GM18520 (cell line): ENCODE data around the gene UBR4.

Experiments used
- ATAC-seq: cut with Tn5 transposase; IDR thresholded peaks from one replicate; pipeline ENCODE4 v1.9.1; 2021; ENCODE audit not compliant: unreplicated experiment

UBR4 gene

DNA sequence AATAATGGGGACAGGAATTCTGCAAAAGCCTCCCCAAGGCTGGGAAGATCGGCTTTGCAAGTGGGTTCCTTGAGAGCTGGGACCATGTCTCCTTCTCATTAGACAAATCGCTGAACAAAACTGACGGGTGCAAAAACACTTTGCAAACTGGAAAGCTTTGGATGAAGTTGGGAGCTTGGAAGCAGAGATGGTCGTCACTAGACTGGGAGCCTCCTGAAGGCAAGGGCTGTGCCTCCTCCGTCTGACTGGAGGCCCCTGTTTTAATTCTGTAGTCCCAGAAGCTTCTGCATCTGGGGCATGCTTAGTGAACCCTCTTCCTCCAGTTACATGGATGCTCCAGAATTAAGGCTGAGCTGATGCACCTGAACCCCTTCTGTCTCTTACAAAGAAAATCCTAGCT, 171.3 kb downstream of the UBR4 start:
- no peak for ATAC-seq

DNA sequence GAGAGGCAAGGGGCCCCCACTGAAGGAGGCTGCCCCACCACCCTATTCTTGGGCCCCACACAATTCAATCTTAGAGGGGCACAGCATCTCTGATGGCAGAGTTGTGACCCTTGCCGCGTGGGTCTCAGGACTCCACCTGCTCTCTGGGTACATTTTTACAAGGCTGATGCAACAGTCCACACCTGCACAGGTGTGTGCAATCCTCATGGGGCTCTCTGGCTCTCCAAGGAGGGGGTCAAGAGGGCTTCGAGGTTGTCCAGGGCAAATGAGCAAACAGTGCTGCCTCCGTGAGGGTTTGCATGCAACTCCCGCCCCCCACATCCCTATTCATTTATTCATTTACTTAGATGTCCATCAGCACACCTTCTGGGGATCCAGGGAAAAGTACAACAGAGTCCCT, 172.0 kb downstream of the UBR4 start:
- no peak for ATAC-seq

DNA sequence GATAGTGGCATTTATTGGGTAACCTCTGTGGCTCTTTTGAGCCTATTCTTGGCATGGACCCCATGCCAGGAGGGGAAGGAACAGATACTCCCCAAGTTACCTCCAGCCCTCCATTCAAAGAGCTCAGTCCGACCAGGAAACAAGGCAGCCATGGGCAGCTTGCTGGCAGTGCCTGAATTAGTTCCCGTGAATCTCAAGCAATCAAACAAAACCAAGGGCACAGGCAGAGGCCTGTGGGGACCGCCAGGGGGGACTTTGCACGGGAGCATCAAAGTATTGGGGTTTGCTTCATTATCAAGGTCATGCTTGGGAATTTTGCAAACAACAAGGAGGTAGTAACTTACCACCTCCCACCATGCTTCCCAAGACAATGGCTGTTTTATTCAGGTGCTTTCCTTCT, 172.4 kb downstream of the UBR4 start:
- no peak for ATAC-seq

DNA sequence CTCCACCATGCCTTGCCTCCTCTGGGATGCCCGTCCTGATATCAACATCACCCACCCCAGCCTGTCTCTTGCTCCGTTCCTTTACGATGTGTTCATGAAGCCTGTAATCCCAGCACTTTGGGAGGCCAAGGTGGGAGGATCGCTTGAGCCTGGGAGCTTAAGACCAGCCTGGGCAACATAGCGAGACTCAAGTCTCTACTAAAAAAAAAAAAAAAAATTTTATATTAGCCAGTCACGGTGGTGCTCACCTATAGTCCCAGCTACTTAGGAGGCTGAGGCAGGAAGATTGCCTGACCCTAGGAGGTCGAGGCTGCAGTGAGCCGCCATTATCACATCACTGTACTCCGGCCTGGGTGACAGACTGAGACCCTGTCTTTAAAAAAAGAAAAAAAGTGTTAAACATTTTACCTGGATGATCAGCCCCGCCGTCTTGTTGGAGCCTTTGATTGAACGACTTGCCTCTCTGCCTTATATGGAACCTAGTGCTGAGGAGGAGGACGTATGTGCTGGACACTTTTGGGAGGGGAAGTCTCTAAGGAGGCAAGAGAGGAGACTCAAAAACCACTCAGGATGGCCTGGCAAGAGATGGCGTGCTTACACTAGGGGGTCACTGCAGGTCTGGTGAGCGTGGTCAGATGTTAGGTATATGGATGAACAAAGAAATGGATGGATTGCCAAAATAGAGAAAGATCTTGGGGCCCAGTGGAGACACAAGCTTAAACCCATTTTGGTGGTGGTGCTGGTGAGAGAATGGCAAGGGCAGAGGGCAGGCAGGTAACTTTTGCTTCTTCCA, 173.1 kb downstream of the UBR4 start:
- ATAC-seq = no peak

DNA sequence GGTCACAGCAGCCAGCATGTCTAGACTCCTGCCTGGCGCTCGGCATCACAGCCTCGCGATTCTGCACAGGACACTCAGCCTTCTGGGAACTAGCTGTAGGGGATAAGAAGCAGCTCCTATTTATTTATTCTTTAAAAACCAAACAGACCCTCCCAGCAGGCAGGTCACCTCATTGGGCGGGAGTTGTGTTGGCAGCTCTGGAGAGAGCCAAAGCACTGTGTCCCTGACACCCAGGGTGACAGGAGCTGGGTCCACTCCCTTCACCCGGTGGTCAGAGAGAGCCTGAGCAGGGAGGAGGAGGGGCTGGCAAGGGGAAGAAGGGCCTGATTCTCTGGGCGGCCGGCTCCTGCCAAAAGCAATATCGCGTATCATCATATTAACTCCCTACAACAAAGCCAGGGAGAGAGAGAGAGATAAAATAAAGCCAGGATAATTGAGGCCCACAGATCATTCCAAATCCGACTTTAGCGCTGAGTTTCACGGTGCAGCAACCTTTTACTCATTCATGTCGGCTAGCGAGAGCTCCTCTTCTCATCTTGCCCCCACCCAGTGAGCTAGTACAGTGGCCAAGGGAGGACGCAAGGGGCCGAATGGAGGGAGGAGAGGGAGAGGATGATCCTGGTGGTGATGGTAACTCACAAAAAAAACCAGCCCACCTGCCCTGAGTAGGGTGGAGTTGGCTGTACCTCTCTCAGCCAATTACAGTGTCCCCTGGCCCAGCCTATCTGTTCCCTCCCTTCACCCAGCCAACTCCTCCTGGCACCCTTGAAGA, 173.8 kb downstream of the UBR4 start:
- ATAC-seq = no peak

DNA sequence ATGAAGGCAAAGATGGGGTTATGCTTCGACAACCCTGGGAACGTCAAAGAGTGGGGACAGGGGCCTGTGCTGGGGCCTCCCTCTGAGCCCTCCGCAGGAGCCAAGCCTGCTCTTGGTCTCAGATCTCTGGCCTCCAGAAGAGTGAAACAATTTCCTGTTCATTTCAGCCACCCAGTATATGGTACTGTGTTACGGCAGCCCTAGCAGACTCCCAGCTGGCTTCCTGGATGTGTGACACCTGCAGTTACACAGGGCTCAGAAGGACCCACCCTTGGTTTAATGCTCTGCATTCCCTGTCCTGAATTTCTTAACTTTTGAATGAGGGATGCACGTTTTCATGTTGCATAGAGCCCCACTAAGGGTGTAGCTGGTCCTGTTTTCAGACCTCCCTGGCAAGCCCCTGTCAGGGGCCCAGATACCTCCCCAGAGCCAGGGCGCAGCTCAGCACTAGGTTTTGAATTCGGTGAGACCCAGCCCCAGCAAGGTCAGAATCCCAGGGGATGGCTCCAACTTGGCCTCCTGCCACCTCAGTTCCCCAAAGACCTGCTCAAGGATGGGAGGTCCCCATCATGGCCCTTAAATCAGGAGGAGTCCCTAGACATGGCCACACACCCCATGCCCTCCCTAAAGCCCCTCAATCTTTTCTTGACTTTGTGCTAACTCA, 174.6 kb downstream of the UBR4 start:
- no peak for ATAC-seq

DNA sequence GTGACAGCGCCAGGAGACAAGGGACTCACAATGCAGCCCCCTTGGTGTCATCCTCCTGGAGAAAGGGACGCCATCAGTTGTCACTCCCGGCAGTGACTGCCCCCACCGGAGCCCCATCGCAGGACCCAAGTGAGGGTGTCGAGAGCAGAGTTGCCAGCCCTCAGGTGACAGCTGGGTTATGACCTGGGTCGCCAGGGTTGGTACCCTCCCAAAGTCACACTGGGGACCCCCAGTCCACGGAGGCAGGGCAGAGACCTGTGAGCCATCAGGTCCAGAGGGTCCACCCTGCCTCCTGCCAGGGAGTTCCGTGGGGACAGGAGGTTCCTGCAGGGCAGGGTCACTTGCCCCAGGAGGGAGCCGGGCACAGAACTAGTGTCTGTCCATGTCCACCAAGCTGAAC, 175.3 kb downstream of the UBR4 start:
- ATAC-seq = no peak

DNA sequence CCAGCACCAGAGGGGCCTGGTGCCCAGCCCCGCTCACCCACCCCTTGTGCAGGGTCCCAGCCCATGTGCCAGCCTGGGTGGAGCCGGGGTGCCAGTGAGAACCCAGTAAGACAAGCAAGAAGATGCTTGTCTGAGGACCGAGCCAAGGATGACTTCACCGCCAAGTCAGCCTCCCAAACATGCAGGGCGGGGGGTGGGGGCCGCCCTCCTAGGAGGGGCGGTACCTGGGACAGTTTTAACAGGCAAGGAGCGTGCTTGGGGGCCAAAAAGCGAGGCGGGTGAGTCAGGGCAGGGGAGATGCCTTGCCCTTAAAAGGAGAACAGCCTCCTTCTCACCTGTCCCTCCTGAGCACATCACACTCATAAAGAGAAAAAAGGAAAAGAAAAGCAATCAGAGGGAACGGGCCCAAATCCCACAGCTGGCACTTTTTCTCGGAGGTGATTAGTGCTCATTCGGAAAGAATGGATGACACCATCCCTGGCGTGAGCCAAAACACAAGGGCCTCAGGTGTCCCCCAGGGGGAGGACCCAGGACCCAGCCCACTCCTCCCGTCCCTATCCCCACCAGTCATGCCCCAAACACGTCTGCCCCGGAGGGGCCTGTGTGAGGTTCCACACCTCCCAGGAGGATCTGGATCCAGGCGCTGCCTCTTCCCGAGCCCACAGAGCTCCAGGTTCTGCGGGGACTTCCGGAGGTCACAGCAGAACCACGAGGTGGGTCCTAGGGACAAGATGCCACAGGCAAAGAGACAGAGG, 176.0 kb downstream of the UBR4 start:
- ATAC-seq = no peak

DNA sequence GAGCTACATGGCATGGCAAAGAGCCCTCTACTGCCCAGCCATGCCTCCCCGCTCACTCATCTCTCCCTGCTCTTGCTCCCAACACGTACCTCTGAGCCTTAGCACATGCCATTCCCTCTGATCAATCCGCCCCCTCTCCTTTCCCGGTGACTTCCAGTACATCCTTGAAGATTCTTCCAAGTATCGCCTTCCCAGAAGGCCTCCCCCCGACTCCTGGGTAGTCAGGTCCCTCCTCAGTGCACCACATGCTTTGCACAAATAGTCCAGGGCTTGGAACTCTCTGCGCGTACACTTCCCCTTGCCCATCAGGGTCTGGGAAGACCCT, 176.6 kb downstream of the UBR4 start:
- no peak for ATAC-seq

DNA sequence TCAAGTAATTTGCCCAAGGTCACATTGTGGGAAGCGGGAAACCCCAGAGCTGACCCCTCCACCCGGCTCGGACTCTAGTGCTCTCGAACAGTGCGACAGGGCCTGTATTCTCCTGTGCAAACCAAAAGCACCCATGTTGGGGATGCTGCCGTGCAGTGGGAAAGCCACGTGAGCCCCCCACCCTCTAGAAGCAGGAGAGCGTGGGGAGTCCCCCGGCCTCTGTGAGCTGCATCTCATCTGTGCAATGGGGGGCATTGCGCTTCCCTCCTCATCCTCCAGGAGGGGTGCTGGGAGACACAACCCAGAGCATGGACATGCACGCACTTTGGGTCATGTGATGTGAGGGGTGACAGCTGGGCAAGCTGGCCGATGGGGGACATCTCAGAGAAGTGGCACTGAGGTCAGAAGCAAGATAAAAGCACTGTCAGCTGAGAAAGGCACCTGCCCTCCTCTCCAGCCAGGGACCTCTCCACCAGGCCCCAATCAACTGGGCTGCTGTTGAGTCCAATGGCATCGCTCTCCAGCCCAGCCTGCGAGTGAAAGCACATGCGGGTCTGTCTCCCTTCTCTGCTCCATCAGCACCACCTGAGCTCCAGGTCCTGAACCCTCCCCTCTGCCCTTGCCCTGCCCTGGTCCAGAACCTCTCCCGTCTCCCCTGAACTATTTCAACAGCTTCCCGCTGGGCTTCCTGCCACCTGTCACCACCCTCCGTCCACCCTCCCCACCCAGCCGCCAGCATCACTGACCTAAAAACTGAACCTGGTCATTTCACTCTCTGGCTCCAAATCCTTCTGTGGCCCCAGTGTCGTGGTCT, 177.2 kb downstream of the UBR4 start:
- ATAC-seq = no peak

DNA sequence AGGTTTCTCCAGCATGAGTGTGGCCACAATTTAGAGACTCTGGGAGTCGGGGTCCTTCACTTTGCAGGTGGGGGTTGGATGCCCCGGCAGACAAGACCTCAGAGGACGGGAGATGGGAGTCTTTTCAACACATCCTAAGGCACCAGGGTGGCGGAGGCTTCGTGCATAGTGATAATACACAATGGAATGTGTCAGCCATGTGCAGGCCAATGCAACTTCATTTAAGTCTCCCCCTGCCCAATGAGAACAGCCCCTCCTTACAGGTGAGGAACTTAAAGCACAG, 177.7 kb downstream of the UBR4 start:
- no peak for ATAC-seq

DNA sequence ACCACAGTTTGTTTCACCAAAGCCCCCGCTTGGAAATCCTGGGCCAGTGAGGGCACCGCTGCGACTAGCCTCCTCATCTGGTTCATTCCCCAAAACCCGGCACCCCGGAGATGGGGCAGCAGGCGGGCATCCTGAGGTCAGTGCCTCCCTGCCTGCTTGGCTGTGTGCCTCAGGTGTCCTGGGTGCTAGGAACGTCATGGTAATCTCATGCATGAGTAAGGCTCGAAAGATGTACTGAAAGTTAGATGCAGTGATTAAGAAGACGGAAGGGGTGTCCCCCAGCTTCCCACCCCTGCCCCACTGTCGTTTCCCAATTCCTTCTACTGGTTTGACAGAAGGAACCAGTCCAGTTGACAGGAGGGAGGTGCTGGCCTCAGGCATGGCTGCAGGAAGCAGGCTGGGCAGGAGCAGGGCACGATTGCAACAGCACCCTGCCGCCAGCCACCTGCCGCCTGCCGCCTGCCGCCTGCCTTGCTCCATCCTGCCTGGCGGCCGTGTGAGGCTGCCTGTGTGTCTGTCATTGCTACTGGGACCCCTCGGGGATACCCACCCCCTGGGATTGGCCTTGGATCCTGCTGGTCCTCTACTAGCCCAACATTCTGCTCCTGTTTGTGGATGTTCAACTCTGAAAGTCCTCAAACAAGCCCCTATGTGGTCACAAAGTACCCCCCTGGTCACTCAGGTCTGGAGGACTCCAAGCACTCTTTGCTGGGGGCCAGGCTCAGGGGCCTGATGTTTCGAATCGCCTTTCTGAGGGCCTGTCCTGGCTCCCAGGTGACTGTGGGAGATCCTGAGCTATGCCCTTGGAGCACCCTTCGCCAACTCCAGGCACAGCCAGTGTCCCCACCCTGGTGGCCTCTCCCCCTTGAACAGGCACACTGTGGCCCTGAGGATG, 180.6 kb downstream of the UBR4 start:
- ATAC-seq = no peak

DNA sequence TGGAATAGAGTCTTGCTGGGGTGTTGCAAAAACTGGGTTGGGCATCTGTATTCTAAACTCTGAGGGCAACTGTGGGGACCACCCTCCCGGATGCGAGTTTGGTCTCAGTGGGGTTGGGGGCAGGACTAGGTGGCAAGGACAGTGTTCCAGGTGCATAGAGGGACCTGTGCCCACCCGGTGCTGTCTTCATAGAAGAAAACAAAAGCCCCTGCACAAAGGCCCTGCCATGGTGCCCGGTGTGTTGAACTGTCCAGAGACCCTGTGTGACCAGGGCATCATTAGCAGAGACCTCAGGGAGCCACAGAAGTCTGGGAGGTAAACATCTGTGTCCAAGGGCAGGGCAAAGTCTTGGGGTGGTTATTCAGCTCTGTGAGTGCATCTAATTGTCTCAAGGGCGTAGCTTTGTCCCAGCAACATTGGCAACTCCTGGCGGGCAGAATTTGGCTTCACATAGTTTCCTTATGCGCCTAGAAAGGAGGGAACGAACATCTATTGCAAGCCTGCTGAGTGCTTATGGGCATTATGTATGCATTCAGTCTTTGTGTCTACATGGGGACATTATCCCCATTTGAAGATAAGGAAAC, 181.4 kb downstream of the UBR4 start:
- ATAC-seq = no peak

DNA sequence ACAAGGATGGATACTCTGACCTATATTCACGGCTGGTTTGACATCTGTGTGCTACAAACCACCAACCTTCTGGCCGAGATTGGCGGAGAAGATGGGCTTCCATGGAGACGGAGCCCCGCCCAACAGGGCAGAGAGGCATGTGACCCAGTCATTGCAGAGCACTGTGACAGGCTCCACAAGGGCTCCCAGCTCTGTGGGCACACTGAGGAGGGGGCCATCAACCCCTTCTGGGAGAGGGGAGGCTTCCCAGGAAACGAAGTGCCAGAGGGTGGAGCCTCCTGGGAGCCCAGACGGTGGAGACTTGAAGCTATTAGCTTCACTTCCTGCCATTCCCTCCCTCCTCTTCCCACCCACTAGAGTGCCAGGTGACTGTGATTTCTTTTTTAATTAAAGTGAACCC, 182.0 kb downstream of the UBR4 start:
- no peak for ATAC-seq
